Ammon's horn (tissue), 1 donor: ENCODE results near the gene COQ5.
A peak's percentile ranks its signal among the peaks of the same experiment; 100 is the strongest.
"Not testable (repeated sequence)": the region's sequence is repeated elsewhere in the genome, so short reads cannot be mapped to it uniquely, and the experiment has no call there.

ENCODE experiments used
- DNase-seq: peaks from one replicate; pipeline ENCODE4 v3.0.0-alpha.2; 2016; ENCODE audit warnings: low spot score

Gene COQ5

GRCh38 chr12:120529641-120530417 is 871 bp upstream of the COQ5 start:
- peak; percentile 42 for DNase-seq

GRCh38 chr12:120522568-120522967 is 6.4 kb downstream of the COQ5 start:
- DNase-seq, result no peak

DNA sequence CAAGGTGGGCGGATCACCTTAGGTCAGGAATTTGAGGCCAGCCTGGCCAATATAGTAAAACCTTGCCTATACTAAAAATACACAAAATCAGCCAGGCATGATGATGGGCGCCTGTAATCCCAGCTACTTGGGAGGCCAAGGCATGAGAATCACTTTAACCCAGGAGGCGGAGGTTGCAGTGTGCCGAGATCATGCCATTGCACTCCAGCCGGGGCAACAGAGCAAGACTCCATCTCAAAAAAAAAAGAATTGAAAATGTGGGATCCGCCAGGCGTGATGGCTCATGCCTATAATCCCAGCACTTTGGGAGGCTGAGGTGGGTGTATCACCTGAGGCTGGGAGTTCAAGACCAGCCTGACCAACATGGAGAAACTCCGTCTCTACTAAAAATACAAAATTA is 9.6 kb downstream of the COQ5 start:
- not testable (repeated sequence) for DNase-seq

- peak; percentile 55 for DNase-seq
Measured at GRCh38 chr12:120515496-120515895, 13.5 kb downstream of the COQ5 start.

- DNase-seq, result peak; percentile 89
Measured at GRCh38 chr12:120514002-120514401, 15.0 kb downstream of the COQ5 start.

- DNase-seq, result no peak
Measured at GRCh38 chr12:120508537-120508936, 20.4 kb downstream of the COQ5 start.

- no peak for DNase-seq
Measured at GRCh38 chr12:120504587-120504986, 24.4 kb downstream of the COQ5 start.

DNA sequence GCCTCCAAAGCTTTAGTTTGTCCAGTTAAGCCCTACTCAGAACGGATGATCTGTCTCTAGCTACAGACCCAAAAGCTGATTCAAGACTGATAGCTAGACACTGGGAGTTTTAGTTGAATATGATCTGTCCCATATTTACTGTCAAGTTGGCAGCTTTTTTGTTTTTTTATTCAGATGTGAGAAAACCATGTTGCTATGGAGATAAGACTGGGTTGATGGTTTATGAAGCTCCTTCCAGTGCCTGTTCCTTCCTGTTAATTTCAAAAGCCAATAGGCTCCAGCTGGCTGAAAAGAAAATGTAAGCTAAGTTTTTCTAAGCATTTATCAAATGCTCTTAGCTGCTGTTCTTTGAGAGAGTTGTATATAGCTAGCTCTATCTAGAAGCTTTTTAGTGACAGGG is 28.4 kb downstream of the COQ5 start:
- DNase-seq, result no peak

- DNase-seq, result no peak
Measured at GRCh38 chr12:120498870-120499515, 30.0 kb downstream of the COQ5 start.

DNA sequence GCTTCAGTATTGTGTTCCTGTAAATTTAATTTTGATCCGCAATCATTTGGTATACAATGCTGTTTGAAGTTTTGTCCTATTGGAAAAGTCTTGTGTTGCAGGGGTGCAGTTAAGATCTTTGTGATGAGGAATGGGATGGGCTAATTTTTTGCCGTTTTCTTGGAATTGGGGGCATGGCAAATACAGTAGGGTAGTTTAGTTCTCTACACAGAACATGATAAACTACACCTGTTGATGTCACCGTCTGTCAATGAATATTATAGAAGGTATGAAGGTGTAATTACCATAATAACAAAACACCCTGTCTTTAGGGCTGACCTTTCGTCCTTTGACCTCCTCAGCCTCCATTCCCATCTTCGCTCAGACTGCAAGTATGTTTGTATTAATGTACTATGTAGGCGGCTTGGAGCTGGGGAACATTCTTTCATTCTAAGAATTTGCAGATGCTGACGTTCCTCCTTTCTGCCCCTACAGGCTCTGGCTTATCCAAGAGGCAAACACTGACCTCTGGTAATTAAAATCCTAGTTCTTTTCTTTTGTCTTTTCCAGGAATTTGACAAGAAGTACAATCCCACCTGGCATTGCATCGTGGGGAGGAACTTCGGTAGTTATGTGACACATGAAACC is 31.3 kb downstream of the COQ5 start:
- no peak for DNase-seq

- DNase-seq, result peak; percentile 92
Measured at GRCh38 chr12:120496413-120497340, 32.3 kb downstream of the COQ5 start.

GRCh38 chr12:120495731-120496412 is 33.1 kb downstream of the COQ5 start, which contains the start of gene DYNLL1:
Gene DYNLL1 (plus strand): TSS chr12:120496113. CDS start chr12:120496422, 309 bp downstream.
- peak; percentile 98 for DNase-seq

DNA sequence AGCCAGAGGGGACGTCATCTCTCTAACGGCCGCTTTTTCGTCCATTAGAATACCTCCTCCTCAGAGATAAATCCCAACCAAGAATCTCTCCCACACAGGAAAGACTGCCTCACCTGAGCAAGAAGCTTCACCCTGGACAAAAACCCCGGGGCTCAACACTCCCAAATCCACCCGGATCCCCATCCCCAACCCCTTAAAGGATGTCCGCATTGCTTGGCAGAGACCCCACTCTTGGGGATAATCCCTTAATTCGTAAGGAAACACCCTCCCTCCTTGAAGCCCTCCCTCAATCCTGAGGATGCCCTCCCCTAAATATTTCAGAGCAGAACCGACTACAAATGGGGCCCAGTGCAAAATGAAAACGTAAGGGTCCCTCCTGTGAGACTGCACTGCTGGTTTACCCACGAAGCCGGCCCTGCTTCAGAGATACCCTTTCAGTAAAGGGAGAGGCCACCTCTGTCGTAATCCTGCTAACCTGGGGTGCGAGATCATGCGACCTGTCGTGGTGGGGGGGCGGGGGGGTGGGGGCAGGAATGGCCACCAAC is 33.7 kb downstream of the COQ5 start:
- DNase-seq, result no peak

GRCh38 chr12:120490833-120491512 is 38.0 kb downstream of the COQ5 start:
- no peak for DNase-seq

GRCh38 chr12:120490325-120490724 is 38.6 kb downstream of the COQ5 start:
- no peak for DNase-seq

GRCh38 chr12:120489018-120489417 is 39.9 kb downstream of the COQ5 start:
- no peak for DNase-seq

- peak; percentile 44 for DNase-seq
Measured at GRCh38 chr12:120488057-120488640, 40.8 kb downstream of the COQ5 start.

DNA sequence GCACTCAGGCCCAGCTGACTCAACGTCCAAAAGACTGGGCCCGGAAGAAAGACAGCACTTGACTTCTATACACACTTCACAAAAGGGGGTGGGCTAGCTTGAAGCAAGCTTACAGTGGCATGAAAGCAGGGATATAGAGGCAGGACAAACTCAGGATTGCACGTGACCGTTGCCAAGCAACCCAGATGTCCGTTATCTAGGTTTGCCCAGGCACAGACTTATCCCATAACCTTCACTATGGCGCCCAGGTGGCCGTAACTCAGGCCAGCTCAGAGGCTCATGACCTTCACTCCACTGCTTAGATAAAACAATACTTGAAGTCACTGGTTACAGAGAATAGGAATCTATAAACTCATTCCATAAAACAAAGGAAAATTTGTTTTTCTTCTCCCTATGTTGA is 41.4 kb downstream of the COQ5 start:
- not testable (repeated sequence) for DNase-seq

DNA sequence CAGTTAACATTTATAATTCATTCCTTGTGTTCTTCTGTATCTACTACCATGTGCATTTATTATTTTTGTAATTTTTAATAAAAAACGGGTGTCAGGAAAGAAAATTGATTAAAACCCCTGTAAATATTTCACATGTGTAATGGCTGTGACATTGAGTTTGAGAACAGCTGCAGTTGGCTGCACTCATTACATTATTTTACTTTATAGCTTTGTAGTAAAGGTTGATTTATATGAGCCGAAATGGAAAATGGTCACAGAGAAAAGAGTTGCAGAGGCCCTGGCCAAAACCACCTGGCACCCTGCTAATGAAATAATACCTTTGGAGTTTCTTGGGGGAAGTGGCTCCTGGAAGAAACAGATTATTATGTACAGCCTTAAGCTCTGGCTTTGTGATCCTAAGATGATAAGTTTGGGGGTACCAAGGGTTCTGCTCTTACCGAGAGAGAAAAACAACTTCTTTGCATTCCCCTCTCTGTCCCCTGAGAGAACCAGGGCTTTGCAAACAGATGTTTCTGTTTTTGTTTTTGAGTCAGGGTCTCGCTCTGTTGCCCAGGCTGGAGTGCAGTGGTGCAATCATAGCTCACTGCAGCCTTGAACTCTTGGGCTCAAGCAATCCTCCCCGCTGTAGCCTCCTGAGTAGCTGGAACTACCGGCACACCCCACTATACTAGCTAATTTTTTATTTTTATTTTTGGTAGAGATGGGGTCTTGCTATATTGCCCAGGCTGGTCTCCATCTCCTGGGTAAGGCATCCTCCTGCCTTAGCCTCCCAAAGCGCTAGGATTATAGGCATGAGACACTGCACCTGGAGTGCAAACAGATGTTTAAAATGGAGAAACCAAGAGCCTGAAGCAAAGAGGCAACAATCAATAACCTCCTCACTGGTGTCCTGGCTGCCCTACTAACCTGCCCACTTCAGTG is 42.7 kb downstream of the COQ5 start:
- DNase-seq, result no peak
